Occipital lobe (tissue), 2 donors: ENCODE results near the gene NXPH4. TPM values are rescaled to one million over a fixed set of nuclear protein-coding genes. Genes with fewer than 3 reads are reported as not detected.

Experiments used
- DNase-seq: peaks from one replicate; lab custom pipeline; 2025; lab: John Stamatoyannopoulos, UW
- total RNA-seq: library from RNA; depleted of rRNA; stranded (reverse); fragments of >200 nt; gene quantifications from one replicate; pipeline ENCODE4 v1.2.3, GENCODE V29; 2014

NXPH4 gene
- total RNA-seq, 1 donor from 2014 or later: 0.78 TPM

DNA sequence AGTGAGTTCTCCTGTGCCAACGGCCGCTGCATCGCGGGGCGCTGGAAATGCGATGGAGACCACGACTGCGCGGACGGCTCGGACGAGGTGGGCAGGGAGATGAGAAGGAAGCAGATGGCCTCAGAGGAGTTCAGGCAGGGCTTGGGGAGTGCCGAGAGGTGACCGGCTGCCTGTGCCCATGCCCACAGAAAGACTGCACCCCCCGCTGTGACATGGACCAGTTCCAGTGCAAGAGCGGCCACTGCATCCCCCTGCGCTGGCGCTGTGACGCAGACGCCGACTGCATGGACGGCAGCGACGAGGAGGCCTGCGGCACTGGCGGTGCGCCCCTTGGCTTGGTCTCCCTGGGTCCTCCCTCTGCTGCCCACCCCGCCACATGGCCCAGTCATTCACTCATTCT is 13.4 kb upstream of the NXPH4 start:
- no peak for DNase-seq

- DNase-seq: no peak
Observed at GRCh38 chr12:57203791-57204190, 12.8 kb upstream of the NXPH4 start.

- no peak for DNase-seq
Observed at GRCh38 chr12:57204454-57204853, 12.1 kb upstream of the NXPH4 start.

DNA sequence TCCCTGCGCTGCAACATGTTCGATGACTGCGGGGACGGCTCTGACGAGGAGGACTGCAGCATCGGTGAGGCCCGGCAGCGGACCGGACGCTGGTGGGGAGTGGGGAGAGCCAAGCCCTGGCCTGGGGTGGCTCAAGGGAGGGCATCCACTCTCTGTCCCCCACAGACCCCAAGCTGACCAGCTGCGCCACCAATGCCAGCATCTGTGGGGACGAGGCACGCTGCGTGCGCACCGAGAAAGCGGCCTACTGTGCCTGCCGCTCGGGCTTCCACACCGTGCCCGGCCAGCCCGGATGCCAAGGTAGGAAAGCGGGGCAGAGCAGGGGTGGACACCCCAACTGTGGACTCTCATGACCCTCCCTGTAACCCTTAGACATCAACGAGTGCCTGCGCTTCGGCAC is 11.4 kb upstream of the NXPH4 start:
- no peak for DNase-seq

- DNase-seq: no peak
Observed at GRCh38 chr12:57205931-57206330, 10.7 kb upstream of the NXPH4 start.

DNA sequence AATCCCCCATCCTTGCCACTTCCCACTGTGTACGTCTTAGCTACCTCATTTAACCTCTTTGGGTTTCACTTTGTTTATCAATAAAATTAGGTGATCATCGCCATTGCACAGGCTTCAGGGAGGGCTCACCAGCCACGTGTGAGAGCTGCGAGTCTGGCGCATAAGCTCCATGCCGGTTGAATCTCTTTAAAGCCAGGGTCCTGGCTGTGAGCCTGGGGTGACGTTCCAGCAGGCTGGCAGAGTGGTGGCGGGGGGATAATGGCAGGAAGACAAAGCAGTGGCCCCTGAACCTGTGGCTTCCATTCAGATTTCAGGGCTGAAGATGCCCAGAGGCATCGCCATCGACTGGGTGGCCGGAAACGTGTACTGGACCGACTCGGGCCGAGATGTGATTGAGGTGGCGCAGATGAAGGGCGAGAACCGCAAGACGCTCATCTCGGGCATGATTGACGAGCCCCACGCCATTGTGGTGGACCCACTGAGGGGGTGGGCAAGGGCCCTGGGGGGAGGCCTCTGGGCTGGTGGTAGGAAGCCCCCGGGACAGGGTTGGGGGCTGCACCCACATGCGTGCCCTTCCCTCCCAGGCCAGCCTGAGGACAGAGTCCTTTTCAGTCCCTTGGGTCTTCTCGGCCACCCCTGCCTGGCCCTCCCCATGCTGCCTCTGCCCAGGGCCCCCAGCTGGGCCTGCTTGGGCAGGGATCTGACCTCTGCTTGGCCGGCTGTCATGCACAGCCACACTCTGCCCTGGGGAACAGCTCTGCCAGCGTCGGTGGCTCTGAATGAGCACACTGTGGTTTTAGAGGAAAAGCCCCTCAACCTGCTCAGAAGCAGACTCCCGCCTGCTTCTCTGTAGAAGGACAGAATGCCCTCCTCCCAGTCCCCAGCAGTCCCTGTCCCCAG is 8.6 kb upstream of the NXPH4 start:
- DNase-seq: no peak

GRCh38 chr12:57208631-57209282 is 7.8 kb upstream of the NXPH4 start:
- DNase-seq: peak; percentile 45

DNA sequence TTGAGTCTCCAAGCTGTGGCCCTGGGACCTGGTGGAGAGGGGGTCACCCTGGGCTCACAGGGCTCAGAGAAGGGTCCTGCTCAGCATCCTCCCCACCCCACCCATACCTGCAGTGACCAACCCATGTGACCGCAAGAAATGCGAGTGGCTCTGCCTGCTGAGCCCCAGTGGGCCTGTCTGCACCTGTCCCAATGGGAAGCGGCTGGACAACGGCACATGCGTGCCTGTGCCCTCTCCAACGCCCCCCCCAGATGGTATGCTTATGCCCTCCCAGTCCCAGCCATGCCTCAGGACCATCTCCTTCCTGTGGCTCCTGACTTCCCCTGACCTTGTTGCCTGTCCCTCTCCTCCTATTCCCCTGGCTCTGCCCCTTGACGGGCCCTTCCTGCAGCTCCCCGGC is 6.7 kb upstream of the NXPH4 start:
- no peak for DNase-seq

DNA sequence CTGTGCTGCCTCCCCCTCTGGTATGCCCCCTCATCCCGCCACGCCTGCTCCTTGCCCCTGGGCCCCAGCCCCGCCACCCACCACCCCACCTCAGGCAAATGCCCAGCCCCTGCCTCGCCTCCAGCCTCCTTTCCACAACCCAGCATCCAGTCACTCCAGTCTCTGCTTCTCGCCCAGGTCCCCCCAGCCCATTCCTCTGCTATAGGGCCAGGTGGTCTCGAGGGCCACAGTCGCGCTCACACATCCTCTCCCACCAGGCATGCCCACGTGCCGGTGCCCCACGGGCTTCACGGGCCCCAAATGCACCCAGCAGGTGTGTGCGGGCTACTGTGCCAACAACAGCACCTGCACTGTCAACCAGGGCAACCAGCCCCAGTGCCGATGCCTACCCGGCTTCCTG is 6.1 kb upstream of the NXPH4 start:
- DNase-seq: no peak

- no peak for DNase-seq
Observed at GRCh38 chr12:57210926-57211692, 5.5 kb upstream of the NXPH4 start.

- DNase-seq: no peak
Observed at GRCh38 chr12:57211791-57212700, 4.5 kb upstream of the NXPH4 start.

DNA sequence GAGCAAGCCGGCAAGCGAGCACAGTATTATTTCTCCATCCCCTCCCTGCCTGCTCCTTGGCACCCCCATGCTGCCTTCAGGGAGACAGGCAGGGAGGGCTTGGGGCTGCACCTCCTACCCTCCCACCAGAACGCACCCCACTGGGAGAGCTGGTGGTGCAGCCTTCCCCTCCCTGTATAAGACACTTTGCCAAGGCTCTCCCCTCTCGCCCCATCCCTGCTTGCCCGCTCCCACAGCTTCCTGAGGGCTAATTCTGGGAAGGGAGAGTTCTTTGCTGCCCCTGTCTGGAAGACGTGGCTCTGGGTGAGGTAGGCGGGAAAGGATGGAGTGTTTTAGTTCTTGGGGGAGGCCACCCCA is 3.9 kb upstream of the NXPH4 start:
- DNase-seq: no peak

GRCh38 chr12:57213058-57213715 is 3.4 kb upstream of the NXPH4 start:
- DNase-seq: peak; percentile 83

GRCh38 chr12:57213763-57214397 is 2.7 kb upstream of the NXPH4 start:
- no peak for DNase-seq

- no peak for DNase-seq
Observed at GRCh38 chr12:57214398-57214781, 2.2 kb upstream of the NXPH4 start.

GRCh38 chr12:57215065-57215464 is 1.5 kb upstream of the NXPH4 start:
- DNase-seq: no peak

DNA sequence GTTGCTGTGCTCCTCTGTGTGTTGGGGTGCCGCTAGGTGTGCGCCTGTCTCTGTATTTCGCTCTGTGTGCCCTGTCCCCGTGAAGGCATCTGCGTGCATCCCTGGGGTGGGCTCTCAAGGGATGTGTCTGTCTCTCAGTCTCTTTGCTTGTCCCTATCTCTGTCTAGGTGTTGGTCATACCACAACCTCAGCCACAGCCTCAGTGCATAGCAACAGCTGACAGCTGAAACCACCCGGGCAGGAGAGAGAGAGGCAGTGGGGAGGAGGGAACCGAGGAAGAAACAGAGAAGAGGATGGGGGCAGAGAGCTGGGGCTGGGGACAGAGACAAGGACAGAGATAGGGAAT is 953 bp upstream of the NXPH4 start:
- DNase-seq: no peak

DNA sequence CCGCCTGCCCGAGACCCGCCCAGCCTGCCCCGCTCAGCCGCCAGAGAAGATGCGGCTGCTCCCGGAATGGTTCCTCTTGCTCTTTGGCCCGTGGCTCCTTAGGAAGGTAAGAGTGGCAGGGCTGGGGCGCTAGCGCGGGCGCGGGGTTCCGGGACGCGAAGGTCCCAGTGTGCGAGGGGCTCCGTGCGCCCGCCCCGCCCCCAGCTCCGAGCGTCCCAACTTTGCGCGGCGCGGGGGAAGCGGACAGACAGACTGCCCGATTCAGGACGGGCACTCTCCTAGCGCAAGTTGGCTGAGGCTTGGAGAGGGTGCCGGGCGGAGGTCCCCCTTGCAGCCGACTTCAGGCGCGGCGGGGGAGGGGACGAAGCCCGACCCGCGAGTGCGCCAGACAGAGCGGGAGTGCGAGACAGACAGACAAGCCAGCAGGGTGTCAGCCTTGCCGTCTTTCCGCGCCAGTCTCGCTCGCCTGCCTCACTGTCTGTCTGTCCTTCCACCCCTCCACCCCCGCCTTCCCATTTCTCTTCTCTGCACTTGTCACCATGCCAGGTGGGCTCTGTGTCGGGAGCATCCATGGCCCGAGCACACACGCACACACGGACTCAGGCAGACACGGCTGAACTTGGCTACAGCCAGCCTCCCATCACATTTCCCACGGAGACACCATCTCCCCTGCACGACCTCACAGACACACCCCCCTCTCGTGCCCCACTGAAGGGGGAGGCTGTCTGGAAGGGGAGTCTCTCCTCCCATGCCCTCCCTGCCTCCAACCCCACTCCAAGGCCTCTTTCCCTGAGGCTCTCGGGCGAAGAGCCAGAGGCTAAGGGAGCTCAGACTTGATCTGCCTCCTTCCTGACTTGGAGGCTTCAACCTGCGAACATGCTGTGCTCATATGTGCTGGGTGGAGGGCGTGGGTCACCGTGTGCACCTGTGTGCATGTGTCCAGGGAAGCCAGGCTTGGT is 606 bp downstream of the NXPH4 start:
- no peak for DNase-seq
